ENCODE data around the gene LRRC26.
"Not testable (repeated sequence)": the region's sequence is repeated elsewhere in the genome, so short reads cannot be mapped to it uniquely, and the experiment has no call there.

Gene LRRC26

DNA sequence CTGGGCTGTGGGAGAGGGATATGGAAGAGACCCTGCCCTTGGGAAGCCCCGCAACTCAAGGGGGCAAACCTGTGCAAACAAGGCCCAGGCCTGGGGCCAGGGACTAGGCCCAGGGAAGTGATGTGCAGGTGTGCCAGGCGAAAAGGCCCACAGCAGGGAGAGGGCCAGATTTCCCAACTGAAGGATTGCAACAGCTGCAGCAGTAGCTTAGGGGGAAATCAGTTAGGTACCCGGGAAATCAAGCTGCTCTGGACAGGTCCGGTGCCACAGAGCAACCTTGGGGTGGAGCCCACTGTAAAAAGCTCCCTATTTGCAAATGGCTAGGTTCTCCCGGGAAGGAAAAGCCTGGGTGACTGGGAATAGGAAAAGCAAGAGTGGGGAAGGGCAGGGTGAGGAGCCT lies 20.5 kb downstream of the LRRC26 start:
- FAIRE-seq, result no peak

DNA sequence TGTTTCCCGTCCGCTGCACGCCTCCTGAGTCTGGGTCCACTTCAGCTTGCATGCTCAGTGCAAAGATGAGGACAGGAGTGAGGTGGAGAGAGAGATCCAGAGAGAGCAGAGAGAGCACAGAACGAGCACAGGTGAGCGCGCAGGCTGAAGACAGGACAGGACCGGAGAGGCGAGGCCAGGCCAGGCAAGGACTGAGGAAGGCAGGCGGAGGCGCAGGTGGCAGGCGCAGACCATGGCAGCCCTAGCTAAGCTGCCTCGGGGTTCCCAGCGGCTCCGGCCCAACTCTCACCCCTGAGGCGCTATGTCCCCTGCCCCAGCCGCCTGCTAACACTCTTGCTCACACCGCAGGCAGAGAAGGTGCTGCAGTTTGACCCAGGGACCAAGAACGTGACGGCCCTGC lies 21.2 kb downstream of the LRRC26 start:
- no peak for FAIRE-seq

DNA sequence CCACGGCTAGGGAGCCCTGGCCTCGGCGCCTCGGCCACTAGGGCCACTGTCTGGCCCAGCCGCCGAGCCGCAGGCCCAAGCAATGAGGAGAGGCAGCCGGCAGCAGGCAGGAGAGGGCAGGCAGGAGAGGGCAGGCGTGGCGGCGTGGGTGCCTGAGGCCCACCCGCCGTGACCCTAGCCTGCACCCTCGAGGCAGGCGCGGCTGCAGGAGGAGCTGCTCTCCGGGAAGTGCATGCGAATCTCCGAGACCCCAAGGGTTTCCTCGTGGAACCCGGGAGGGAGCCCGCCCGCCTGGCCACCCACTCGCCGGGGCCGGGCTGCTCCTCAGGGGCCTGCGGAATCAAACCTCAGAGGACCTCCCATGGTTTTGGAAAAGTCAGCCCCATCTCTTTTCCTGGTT lies 21.6 kb downstream of the LRRC26 start:
- FAIRE-seq, result no peak

DNA sequence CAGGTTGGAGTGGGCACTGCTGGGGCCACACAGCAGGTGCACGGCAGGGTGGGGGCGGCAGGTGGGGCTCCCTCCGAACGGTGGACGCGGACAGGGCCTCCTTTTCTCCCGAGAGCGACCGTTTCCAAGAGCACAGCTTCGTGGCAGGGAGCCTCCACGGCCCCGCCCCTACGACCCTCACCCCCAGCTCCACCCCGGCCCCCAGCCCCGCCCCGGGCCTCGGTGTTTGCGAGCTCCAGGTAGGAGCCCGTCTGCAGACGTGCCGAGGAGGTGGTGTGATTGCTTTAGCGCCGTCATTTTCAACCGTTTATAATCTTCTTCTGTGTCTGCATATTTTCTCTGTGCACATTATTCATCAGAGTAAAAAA lies 22.1 kb downstream of the LRRC26 start:
- no peak for FAIRE-seq

DNA sequence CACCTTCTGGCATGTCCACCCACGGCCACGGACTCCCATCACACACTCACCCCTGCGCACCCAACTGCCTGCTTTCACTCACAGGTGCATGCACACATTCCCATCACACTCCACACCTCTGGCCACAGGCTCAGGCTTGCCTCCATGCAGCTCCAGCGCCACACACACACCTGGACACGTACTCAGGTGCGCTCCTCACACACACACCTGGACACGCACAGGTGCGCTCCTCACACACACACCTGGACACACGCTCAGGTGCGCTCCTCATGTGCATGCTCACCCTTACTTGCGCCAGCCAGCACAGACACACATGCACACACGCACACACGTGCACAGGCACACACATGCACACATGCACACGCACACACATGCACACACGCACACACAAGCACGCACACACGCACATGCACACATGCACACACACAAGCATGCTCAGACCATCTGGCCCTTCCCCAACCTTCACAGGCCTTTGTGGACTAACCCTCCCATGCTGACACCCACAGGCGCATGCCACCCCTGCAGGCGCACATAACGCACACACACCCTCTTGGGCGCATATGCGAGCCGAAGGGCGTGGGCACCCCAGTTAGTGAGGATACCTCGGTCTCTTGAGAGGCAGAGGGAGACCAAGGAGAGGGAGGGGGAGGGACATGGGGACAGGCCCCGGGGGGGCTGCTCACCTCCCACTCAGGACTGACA lies 22.6 kb downstream of the LRRC26 start:
- FAIRE-seq, result no peak

DNA sequence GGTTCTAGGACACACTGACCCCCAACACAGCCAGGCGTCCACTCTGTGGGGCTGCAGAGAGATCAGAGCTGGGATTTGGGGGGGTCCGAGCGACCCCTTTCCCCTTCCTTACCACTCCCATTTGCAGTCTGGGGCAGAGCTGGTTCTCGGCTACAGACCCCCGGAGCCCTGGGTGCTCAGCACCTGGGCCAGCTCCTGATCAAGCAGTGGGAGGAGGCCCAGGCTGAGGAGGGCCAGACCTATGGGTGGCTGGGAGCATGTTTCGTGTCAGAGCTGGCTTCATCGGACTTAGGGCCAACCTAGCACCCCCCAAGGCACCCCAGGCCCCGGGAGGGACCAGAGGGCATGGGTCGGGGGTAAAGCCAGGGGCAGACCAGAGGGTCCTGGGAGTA lies 23.3 kb downstream of the LRRC26 start:
- FAIRE-seq, result no peak

DNA sequence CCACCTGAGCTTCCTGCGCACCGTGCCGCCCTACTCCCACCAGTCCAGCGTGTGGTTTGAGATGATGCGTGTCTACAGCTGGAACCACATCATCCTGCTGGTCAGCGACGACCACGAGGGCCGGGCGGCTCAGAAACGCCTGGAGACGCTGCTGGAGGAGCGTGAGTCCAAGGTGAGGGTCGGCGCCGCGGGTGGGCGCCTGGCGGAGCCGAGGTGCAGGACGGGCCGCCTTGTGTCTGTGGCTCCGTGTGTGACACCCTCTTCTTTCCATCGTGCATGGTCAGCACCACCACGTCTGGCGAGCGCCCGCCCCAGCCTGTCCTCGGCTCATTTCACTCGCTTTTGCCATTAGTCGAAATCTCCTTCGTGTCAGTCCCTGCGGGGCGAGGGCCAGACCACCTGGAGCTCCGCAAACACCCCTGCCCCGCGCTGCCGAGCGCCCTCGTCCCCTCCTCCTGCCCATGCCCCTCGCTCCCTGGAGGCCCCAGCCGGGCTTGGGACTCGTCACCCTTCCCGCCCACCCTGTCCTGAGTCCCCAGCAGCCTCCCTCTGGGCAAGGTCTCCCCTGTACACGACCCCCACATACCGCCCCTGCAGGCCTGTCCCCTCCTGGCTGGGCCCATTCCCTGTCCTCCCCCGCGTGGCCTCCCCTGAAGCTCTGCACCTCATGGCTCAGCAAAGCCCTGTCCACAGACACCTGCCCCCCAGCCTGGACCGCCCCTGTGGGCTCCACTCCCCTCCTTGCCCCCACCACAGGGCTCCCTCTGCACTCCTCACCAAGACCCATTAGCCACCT lies 23.9 kb downstream of the LRRC26 start:
- FAIRE-seq, result no peak

DNA sequence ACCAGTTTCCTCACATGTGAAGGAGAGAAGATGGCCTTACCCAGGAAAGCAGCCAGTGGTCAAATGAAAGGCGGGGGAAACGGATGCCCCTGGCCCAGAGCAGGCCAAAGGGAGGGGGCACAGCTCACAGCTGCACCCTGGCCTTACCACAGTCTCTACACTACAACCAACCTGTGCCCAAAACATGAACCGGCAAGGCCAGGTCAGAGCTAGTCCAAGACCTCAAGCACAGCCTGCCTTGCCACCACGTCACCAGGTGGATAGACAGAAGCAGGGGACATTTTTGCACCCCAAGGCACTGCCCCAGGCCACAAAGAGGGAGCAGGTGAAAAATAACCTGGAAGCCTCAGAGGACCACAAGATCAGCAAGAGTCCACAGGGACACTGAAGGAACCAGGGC lies 26.4 kb downstream of the LRRC26 start:
- FAIRE-seq, result no peak

DNA sequence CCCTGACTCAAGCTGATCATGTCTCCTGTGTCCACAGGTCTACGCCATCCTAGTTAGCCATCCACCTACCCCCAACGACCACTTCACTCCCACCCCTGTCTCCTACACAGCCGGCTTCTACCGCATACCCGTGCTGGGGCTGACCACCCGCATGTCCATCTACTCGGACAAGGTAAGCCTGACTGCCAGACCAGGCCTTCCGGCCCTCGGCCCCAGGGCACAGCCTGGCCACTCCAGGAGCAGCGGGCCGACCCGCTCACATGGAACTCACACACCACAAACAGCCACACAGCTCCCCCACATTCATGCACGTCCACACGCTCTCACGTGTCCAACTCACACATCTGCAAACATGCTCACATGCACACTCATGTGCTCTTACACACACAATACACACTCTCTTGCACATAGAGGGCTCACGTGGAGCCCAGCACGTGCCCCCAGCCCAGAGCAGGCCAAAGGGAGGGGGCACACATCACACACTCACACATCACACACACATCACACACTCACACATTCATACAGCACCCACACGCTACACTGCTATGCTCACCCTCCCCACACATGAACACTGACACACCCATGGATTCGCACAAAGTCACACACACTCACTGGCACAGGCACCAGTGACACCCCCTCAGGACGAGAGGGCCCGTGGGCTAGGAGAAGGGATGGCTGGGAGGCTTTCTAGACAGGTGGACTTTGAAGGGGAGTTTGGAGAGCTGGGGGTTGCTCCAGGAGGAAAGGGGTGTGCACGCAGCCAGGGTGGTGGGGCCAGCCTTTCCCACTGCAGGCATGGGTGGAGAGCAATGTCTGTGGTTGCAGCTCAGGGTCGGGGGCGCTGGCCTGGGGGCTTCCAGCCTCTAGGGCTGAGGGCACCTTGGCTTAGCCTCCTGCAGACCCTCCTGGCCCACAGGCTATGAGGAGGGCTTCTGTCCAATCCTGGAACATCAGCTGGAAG lies 27.6 kb downstream of the LRRC26 start:
- FAIRE-seq, result no peak

DNA sequence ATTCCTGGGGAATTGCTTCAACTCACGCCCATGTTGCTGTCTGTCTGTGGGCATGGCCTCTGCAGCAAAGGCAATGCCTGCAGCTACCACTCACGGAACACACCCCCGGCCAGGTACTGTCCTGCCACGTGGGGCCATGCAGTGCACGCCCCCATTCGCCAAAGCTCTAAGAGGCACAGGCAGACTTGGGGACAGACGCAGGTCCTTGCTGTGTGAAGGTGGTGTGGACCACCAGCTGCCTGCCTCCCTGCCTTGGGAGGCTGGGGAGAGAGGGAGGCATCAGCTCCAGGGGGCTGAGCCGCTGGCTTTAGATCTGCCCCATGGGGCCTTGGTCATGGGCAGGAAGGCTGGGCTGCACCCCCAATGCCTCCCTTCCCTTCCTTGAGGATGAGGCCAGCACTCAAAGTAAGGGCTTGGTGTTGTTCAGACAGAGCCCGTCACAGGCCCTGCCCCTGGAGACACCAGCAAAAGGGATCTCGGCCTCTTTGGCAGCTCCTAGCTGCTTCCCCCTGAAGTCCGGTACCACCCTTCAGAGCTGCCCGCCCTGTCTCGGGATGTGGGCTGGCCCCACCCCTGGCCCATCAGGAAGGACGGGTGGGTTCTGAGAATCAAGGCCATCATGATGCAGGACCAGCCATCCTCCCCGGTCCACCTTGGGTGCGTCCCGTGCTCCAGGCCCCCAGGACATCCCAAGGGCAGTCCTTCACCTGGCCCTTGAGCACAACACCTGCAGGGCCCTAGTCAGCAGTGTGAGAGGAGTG lies 28.6 kb downstream of the LRRC26 start:
- no peak for FAIRE-seq

DNA sequence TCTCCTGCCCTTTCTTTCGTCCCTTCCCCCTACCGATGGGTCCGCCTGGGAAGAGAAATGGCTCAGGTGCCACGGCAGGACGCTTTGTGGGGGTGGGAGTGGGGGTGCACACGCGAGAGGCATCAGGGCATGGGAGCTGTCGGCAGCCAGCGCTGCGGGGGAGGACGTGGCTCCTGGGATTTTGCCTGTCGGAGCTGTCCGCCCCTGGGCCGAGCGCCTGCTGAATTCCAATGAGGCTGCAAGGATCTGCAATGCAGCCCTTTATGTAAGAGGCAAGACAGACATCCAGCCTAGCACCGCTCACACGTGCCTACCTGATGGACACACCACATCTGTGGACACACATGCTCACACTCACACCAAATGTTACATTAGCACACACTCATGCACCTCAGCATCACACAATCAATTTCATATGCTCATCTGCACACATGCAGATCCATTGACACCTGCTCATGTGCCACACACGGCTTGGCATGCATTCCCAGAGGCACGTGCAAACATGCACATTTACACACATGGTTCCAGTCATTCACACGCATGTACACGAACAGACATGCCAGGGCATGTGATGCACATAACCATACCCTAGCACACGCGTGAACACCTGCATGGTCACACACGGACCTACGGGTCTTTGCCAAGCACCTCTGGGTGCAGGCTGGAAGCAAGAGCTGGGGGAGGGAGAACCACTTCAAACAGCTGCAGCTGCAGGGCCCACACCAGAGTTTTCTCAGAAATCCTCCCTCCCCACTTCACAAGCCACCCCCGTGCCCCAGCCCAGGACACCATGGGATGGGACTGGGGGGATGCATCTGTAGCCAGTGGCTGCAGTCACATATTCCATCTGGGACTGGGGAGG lies 29.5 kb downstream of the LRRC26 start:
- FAIRE-seq, result no peak

DNA sequence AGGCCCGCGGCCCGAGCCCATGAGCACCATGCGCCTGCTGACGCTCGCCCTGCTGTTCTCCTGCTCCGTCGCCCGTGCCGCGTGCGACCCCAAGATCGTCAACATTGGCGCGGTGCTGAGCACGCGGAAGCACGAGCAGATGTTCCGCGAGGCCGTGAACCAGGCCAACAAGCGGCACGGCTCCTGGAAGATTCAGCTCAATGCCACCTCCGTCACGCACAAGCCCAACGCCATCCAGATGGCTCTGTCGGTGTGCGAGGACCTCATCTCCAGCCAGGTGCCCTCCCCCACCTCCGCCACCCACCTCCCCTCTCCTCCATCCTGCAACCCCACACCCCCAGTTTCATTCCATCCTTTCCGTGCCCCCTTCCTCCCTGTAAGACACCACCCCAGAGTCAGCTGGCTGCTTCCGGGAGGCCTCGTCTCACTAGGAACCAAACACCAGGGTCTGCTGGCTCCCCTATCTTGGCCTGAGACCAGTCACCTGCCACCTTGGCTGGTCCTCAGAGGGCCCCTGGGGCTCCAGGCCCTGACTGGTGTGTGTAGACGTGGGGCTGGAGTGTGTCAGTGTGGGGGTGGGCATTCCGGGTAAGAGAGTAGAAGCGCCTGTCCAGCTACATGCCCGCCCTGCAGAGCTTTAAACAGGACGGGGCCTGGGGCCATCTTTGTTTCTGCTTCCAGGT lies 30.2 kb downstream of the LRRC26 start:
- no peak for FAIRE-seq

DNA sequence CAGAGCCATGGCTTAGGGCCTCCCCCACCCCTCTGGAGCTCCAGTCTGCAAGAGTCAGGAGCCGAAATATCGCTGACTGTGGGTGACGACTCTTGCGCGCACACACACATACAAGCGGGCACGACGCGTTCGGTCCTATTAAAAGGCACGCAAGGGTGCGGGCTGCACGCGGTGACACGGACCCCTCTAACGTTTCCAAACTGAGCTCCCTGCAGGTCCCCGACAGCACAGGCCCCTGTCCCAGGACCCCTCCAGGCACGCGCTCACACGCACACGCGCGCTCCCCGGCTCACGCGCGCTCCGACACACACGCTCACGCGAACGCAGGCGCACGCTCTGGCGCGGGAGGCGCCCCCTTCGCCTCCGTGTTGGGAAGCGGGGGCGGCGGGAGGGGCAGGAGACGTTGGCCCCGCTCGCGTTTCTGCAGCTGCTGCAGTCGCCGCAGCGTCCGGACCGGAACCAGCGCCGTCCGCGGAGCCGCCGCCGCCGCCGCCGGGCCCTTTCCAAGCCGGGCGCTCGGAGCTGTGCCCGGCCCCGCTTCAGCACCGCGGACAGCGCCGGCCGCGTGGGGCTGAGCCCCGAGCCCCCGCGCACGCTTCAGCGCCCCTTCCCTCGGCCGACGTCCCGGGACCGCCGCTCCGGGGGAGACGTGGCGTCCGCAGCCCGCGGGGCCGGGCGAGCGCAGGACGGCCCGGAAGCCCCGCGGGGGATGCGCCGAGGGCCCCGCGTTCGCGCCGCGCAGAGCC lies 31.0 kb downstream of the LRRC26 start, which contains the start of gene GRIN1:
GRIN1 (plus strand) TSS at position 433 of the 746 bp plus-strand sequence. CDS start 333 bp downstream, outside the sequence.
- no peak for FAIRE-seq

DNA sequence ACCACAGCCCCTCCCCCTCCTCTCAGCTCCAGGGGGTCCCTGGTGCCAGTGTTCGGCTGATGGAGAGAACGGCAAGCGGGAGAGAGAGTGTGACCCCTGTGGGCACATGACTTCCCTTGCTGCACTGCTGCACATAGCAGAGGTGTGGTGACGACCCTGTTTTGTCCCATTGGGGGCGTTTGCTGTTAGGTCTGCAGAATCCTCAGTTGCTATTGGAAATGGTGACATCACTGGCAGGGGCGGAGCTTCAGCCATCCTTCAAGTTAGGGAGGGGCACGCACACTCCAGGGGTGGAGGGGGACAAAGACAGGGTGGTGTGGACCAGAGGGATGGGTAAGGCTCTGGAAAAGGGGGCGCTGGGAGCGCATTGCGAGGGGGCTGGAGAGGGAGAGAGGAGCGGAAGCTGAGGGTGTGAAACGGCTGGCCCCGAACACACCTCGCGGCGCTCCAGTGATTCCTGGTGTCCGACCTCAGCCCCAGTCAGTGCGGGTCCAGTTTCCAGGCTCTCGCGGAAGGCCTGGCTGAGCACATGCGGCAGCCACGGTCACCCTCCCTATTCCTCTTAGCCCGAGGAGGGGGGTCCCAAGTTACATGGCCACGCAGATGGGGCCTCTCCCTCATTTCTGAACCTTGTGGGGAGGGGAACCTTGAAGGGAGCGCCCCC lies 31.7 kb downstream of the LRRC26 start:
- FAIRE-seq, result no peak

DNA sequence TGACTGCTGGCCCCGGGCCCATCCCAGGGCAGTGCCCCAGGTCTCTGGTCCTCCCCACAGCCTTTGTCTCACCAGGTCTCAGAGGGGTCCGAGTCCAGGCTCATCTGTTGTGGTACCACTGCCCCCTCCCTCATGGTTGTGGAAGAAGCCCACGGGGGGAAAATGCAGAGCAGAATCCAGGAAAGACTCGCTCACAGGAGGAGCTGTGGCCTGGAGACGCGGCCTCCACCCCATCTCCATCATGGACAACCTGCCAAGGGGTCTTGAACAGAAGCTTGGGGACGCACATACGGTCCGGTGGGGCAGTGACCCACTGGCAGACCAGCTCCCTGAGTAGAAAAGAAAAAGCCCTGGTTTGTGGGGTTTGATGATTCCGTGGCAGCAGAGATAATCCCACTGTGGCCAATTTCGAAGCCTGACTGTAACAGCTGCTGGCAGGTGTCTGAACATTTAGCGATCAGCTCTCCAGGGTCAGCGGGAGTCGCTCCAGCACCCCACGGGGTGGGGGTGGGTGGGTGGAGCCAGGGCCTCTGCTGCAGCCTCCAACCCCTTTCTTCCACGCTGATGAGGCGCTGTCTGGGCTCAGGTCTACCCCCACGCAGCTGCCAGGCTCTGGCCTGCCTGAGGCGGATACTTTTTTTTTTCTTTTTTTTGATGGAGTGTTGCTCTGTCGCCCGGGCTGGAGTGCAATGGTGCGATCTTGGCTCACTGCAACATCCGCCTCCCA lies 32.8 kb downstream of the LRRC26 start:
- no peak for FAIRE-seq

DNA sequence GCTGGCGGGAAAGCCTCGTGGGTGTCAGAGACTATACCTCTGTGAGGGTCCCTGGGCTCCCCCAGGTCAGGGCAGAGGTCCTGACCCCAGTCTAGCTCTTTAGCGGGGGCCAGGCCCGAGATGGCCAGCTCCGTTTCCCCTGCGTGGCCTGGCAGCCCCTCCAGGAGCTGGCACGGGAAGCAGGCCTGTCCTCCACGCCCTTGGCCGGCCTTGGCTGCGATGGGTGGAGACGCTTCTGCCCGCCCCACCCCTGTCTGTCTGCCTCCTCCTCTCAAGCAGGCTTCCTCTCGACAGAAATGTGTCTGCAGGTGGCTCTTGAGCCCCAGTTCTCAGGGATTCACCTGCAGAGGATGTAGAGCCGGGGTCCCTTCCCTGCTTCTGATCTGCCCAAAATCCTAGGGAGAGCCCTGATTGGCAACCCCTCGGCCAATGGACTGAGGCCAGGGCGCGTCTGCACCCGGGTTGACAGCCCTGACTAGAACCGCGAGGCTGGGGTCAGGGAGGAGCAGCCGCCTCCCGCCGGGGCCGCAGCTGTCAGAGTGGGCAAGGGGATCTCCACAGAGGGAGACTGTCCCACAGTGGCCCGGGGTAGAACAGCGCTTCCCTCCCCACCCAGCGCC lies 33.5 kb downstream of the LRRC26 start:
- FAIRE-seq, result no peak

DNA sequence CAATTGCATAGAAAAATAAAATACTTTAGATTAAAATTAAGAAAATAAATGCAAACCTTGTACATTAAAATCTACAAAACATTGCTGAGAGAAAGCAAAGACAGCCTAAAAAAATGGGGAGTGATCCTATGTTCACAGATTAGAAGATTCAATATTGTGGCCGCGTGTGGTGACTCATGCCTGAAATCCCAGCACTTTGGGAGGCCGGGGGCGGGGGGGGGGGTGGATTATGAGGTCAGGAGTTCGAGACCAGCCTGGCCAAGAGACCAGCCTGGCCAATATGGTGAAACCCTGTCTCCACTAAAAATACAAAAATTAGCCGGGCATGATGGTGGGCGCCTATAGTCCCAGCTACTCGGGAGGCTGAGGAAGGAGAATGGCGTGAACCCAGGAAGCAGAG lies 34.7 kb downstream of the LRRC26 start:
- not testable (repeated sequence) for FAIRE-seq

DNA sequence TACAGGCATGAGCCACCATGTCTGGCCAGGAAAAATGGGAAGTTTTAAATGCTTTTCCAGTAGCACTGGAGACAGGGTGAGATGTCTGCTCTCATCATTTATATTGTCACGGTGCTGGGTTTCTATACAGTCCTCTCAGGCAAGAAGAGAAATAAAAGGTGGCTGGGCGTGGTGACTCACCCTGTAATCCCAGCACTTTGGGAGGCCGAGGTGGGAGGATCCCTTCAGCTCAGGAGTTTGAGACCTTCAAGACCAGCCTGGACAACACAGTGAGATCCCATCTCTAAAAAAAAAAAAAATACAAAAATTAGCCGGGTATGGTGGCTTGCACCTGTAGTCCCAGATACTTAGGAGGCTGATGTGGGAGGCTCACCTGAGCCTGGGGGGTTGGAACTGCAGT lies 35.7 kb downstream of the LRRC26 start:
- no peak for FAIRE-seq

Measured in G401.6 (cell line).